Esophagus squamous epithelium (tissue), 4 donors: Measurements from ENCODE around the gene ALMS1.

Experiments used
- POLR2A ChIP-seq, 4 donors: fragments of 450-650 bp; IDR thresholded peaks; one replicate each; pipeline ENCODE4 v1.6.1; 2017; ENCODE audit warnings: antibody characterized with exemption in 4 of 4, mild to moderate bottlenecking in 4 of 4, moderate library complexity in 3 of 4
- TF ChIP-seq, protein P1 (sequence below), 6 experiments: fragments of 450-650 bp in 4 of 6; fragments of 200-600 bp in 2 of 6; sonication (generic) in 2 of 6; IDR thresholded peaks; one replicate each; pipeline ENCODE4 v1.5.1; 2016 to 2019; ENCODE audit warnings: antibody characterized with exemption in 6 of 6, mild to moderate bottlenecking in 4 of 6, moderate library complexity in 4 of 6

DNA sequence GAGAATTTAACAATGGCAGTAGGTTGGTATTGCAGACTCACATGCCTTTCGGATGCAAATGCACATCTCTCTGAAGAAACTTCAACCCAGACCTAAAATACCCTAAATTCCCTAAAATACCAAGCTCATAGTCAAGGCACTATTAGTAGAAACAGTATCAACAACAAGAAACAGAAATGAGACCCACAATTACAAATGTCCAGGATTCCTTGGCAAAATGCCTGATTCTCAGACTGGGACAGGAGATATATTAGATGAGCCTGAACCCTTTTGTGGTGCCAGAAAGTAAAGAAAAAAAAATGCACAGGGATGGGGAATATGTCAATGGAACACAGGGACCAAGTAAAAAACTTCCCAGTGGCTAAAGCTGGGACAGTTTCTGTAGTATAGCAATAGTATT lies 179.3 kb downstream of the ALMS1 start:
- TF ChIP-seq, protein P1, sequence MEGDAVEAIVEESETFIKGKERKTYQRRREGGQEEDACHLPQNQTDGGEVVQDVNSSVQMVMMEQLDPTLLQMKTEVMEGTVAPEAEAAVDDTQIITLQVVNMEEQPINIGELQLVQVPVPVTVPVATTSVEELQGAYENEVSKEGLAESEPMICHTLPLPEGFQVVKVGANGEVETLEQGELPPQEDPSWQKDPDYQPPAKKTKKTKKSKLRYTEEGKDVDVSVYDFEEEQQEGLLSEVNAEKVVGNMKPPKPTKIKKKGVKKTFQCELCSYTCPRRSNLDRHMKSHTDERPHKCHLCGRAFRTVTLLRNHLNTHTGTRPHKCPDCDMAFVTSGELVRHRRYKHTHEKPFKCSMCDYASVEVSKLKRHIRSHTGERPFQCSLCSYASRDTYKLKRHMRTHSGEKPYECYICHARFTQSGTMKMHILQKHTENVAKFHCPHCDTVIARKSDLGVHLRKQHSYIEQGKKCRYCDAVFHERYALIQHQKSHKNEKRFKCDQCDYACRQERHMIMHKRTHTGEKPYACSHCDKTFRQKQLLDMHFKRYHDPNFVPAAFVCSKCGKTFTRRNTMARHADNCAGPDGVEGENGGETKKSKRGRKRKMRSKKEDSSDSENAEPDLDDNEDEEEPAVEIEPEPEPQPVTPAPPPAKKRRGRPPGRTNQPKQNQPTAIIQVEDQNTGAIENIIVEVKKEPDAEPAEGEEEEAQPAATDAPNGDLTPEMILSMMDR (IDR thresholded peaks at IDR 0.05) = no peak
- TF ChIP-seq POLR2A (IDR thresholded peaks at IDR 0.05) = no peak
